ENCODE results near the gene PTPRN2. TPM values are rescaled to one million over a fixed set of nuclear protein-coding genes. Genes with fewer than 3 reads are reported as not detected.

PTPRN2 gene
- polyA plus RNA-seq, 1 donor = 1.7 TPM

GRCh38 chr7:157892751-157893523 is 694.7 kb downstream of the PTPRN2 start:
- no peak for DNase-seq (ENCODE audit: low read depth)

GRCh38 chr7:157890921-157891401 is 696.7 kb downstream of the PTPRN2 start:
- DNase-seq (ENCODE audit: low read depth) = no peak

- DNase-seq (ENCODE audit: low read depth) = no peak
These were observed 698.1 kb downstream of the PTPRN2 start for GRCh38 chr7:157889480-157889879.

- DNase-seq (ENCODE audit: low read depth) = no peak
These were observed 699.0 kb downstream of the PTPRN2 start for GRCh38 chr7:157888579-157888978.

GRCh38 chr7:157887400-157887799 is 700.2 kb downstream of the PTPRN2 start:
- DNase-seq (ENCODE audit: low read depth) = no peak

- DNase-seq (ENCODE audit: low read depth) = no peak
These were observed 700.9 kb downstream of the PTPRN2 start for GRCh38 chr7:157886711-157887110.

- no peak for DNase-seq (ENCODE audit: low read depth)
These were observed 701.4 kb downstream of the PTPRN2 start for GRCh38 chr7:157886266-157886665.

GRCh38 chr7:157885140-157885539 is 702.5 kb downstream of the PTPRN2 start:
- no peak for DNase-seq (ENCODE audit: low read depth)

GRCh38 chr7:157884461-157885062 is 703.1 kb downstream of the PTPRN2 start:
- DNase-seq (ENCODE audit: low read depth) = no peak

GRCh38 chr7:157881048-157881771 is 706.4 kb downstream of the PTPRN2 start:
- no peak for DNase-seq (ENCODE audit: low read depth)

- DNase-seq (ENCODE audit: low read depth) = no peak
These were observed 708.2 kb downstream of the PTPRN2 start for GRCh38 chr7:157879391-157879790.

- no peak for DNase-seq (ENCODE audit: low read depth)
These were observed 710.1 kb downstream of the PTPRN2 start for GRCh38 chr7:157877298-157878090.

GRCh38 chr7:157876469-157877285 is 710.9 kb downstream of the PTPRN2 start:
- DNase-seq (ENCODE audit: low read depth) = no peak

GRCh38 chr7:157875230-157876179 is 712.1 kb downstream of the PTPRN2 start:
- no peak for DNase-seq (ENCODE audit: low read depth)

- DNase-seq (ENCODE audit: low read depth) = no peak
These were observed 712.8 kb downstream of the PTPRN2 start for GRCh38 chr7:157874870-157875229.

- no peak for DNase-seq (ENCODE audit: low read depth)
These were observed 713.3 kb downstream of the PTPRN2 start for GRCh38 chr7:157874208-157874816.

GRCh38 chr7:157873664-157874063 is 714.0 kb downstream of the PTPRN2 start:
- no peak for DNase-seq (ENCODE audit: low read depth)

- no peak for DNase-seq (ENCODE audit: low read depth)
These were observed 714.4 kb downstream of the PTPRN2 start for GRCh38 chr7:157873181-157873580.

- DNase-seq (ENCODE audit: low read depth) = no peak
These were observed 715.2 kb downstream of the PTPRN2 start for GRCh38 chr7:157872447-157872846.
